ENCODE measurements around the gene IPO11. TPM values are rescaled to one million over a fixed set of nuclear protein-coding genes. Genes with fewer than 3 reads are reported as not detected.

IPO11 gene
- 42.3 TPM for total RNA-seq

GRCh38 chr5:62412549-62413329, at the start of gene IPO11:
TSS of gene IPO11 (plus strand) at chr5:62412763. CDS start at chr5:62437280, 24,517 bp downstream.

GRCh38 chr5:62403411-62404250, 8.9 kb upstream of the IPO11 start, which contains the start of gene DIMT1:
TSS of gene DIMT1 (minus strand) at chr5:62403905. CDS start at chr5:62403772, 133 bp downstream.

GRCh38 chr5:62578540-62578939, 166.0 kb downstream of the IPO11 start, which contains the start of gene LRRC70:
TSS of gene LRRC70 (plus strand) at chr5:62578819. CDS start at chr5:62579439, 620 bp downstream.

Small RNAs within 50 kb of the gene (small RNA-seq; reads per million reads assigned to genes)
- gene CKS1BP3 (ENCODE audit: low replicate concordance): not detected
- gene RNU6-661P (ENCODE audit: low replicate concordance): not detected

Other genes with a start within 250 kb of the IPO11 start
- gene KIF2A, start 106.6 kb upstream of the IPO11 start, total RNA-seq: 333 TPM
- gene DIMT1, start 8.9 kb upstream of the IPO11 start, total RNA-seq: 17.8 TPM
- gene LRRC70, start 166.1 kb downstream of the IPO11 start, total RNA-seq: 8.5 TPM

Data from parietal lobe (tissue), 2 donors.